Measurements from ENCODE around the gene CALML5.

CALML5 gene

DNA sequence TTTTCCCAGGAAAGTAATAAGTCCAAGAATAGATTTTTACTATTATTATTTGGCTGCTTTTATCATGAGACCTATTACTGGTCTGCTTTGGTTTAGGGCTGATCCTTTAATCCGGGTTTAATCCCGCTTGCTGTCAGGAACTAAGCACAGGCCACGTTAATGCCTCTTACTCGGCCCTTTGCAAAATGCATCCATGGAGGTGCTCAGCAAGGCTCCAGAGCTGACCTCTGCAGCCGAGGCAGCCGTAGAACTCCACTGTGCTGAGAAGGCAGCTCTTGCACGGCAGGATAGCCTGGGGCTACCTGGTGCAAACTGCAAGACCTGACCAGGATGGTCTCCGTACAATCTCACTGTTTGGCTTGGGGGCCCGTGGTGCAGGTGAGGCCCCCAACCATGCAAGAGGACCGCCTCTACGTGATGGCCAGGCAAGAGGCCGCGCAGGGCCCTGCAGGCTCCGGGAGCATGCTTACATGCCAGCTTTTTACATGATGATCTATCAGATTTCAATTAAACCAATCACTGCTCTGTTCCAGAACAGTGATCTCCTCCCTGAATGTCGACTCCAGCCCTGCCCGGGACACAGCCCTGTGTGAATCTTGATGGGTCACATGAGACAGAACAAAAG is 15.0 kb upstream of the CALML5 start:
- DNase-seq = no peak

DNA sequence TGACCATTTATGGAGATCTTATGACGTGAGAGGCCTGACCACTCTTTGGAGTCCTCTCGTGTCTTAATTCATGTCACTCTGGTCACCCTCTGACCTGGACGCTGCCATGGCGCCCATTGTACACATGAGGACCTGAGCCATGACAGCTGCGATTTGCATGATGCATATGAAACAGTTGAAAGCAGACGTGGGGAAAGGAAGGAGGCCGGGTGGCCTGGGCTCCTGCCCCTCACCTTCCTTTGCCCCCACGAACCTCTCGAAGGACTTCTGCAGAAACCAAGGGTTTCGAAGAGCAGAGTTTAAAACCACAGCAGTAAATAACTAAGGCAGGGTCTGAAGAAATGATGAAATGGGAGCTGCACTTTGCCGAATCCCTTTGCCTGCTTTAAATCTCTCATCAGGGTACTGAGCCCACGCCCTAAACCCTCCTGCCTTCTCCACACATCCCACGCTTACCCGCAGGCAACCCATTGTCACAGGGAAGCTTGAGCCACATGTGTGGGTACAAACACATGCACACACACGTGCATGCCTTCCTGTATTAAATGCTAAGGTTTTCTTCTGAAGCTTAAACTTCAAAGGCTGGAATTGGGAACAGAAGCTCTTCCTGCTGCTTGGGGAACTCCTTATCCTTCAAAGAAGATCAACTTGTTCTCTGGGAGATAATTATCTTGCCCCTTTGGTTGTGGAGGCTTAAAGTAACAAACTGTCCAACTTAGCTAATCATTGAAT is 13.7 kb upstream of the CALML5 start:
- DNase-seq = no peak

DNA sequence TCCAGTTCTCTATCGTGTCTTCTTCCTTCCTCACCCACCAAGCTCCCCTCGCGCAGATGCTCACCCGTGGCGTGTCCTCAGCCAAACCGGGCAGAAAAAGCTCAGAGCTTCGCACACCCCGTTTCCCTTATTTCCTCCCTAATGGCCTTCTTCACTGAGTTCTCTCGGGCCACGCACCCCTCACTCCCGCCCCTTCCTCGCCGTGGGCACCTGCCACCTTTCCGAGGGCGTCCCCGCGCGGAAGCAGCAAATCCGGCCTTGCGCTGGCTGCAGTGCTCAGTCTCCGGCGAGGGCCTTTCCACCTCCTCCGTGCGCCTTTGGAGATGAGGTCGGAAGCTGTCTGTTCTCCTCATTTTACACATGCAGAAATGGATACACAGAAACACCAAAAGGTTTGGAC is 13.0 kb upstream of the CALML5 start:
- DNase-seq = no peak

DNA sequence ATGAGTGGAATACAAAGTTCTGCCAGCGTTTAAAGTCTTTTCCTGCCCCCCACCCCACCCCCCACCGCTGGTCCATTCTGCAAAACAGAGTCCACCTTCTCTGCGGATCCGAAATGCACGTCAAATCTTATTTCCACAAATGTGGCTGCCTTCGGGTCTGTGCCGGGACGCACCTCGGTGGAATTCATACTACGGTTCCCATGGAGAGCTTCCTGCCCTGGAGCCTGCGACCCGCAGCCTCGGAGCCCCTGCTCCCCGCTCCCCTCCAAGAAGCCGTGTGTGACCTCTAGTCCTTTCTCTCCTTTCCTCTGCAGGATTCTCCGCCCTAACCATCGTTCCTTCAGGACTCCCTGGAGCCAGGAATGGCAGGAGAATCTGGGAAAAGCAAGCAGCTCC is 12.5 kb upstream of the CALML5 start:
- no peak for DNase-seq

DNA sequence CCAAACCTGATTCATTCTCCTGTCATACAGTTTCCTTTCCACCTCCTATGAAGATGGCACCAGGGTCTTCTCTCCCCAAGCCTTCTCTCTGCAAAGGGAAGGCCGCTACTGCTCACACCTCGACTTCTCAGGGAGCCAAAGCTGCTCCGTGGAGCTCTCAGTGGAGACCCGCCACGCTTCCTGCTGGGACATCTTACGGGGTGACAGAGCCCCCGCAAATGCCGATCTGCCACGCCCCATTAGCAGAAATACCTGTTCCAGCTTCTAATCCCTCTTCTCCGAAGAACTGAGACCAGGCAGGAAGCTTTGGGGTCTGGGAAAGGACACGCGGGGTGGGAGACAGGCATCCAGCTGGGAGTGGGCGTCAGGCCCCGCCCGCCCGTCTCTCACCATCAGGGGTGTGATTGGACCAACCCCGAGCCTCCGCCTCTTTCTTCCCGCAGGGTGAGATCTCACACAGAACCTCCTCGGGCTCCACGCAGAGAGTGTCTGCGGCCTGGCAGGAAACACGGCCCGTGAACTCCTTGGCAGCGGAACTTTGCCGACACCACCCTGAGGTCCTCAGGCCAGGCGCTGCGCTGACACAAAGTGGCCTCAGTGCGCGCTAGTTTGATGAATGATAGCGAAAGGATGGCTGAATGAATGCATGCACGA is 12.0 kb upstream of the CALML5 start:
- no peak for DNase-seq

DNA sequence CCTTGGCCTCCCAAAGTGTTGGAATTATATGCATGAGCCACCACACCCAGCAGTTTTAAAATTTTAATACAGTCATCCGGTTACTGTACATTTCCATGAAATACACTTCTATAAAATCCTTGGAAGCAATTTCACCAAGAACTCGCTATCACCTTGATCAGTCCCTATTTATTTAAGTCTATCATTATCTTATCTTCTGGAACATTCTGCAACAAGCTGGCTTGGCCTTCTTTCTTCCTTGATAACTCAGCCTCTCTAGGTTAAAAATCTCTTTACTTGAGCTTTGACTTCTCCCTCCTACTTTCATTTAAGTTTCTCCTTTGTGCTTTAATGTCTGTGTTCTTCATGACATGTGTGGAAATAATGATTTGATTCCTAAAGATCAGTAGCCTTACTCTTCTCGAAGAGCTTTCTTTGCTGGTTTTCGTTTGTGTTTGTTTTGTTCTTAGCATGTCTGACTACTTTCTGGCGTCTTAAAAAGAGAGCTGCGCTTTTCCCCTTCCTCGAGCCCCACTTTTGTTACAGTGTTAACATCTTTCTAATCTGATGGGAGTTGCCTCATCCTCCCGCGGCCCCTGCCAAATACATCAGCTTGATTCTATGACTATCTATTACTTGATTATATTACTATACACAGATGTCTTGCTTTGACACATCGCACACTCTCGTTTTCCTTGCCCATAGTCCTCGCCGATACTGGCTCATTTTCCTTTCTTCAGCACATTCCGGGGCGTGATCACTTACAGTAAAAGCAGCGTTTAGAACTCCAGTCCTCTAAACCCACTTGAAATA is 11.1 kb upstream of the CALML5 start:
- no peak for DNase-seq

DNA sequence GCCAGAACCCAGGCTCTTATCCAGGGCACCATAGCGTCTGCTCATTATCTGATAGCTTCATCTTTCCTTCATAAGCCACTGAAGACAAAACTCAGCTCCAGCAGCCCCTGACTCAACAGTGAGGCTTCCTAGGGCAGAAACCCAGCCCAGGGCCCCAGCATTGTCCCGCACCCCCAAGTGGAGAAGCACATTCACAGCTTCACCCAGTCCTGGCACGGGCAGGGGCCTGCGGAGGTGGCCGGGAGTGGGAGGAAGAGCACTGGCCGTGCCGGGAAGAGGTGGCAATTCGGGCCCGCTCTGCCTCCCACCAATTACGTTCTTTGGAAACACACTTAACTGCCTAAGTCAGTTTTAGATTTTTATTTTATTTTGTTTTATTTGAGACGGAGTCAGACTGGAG is 10.3 kb upstream of the CALML5 start:
- DNase-seq = no peak

DNA sequence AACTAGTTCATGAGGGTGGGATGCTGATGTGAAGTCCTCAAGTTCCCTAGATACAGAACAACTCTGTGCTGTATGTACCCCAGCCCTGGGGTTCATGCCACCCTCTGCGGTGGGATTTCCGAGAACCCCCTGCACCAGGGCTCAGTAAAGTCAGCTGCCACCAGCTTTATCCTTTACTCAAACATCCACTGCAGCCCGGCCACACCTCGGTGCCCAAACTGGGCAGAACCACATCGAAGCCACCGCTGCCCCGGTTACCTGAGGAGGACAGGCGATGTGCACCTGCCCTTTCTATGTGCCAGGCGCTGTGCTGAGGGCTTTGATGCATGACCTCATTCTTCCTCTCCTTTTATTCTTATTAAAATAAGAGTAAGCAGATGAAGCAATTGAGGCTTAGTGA is 9.9 kb upstream of the CALML5 start:
- DNase-seq = no peak

DNA sequence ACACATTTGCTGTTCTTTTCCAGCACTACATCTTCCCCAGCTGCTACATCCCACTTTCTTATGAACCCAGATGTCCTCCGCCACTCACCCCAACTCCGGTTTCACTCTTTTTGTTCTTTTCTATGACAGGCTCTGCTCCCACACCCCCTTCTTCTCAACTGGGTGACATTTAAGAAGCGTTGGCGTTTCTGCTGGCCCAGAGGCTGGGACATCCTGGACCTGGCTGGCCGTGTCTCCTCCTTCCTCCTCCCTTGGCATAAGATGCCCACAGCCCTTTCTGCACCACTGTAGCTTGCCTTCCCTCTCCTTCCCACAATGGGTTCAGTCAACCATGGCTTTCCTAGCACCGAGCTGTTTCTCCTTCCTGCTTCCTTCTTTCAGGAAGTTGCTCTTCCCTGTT is 9.4 kb upstream of the CALML5 start:
- no peak for DNase-seq

DNA sequence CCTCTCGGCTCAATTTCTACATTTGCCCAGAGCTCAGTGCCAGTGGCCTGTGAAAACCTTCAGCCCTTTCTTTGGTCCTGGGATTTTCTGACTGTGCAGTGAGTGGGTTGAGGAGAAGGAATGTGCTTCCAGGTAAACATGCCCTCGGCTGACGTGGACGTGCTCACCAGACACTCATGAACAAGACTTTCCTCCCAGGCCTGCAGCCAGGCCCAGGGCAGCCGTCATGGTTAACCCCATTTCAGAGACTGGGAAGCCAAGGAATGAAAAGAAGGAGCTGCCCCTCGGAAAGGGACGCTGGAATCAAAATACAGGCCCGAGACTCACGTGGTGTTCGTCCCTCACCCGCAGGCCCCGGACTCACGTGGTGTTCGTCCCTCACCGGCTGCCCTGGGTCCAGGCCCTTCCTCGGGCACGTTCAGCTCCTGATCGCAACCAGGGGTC is 8.8 kb upstream of the CALML5 start:
- DNase-seq = no peak

DNA sequence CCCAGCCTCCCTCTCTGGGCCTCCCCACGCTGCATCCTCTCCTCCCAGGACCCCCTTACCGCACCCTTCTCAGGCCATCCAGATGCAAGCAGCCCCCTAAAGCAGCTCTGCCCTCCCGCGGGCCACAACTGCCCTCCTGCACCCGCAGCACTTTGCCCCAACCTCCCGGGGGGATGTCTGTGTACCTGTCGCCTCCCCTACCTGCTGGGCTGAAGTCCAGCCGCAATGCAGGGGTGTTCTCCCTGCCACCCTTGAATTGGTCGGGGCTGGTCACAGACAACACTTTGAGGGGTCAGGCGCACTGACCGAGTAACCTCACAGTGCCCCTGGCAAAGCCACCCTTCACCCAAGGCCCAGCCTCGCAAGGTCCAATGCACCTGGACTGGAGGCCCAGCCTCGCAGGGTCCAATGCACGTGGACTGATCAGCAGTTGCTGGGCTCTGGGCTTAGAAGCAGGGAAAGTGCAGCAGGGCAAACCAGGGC is 8.3 kb upstream of the CALML5 start:
- no peak for DNase-seq

DNA sequence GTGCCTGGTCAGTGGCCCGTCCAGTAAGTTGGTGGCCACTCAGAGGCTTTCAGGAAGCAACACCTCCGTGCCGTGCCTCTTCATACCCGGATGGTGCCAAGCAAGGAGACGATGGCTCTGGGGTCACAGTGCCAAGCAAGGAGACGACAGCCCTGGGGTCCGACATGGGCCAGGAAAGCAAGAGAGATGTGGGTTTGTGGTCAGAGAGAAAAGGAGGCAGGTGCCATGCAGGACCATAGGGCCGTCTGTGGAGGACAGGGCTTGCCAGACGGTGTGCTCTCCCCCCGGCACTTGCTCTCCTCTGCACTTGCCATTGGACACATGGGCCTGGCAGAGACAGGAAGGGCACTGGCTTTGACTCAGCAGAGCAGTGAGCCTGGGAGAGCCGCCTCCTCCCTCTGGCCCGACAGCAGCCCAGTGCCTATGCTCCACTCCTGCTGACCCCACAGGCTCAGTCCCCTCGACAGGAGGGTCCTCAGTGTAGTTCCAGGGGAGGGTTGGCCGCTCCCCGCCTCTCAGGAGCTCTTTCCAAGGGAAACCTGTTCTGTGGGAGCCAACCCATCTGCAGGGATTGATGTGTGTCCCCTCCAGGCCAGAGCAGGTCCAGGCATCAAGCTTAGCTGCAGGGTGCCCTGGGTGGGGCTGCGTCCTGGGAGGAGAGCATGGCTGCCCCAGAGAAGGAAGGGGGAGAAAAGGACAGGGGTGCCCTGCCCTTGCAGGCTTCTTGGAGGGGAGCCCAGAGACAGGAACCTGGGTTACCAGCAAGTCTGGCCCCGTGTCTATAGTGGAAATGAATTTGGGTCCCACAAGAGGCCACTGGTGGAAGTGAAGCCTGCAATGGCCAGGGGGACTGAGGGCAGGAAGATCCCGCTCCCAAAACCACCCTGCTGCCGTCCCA is 7.6 kb upstream of the CALML5 start:
- DNase-seq = no peak

DNA sequence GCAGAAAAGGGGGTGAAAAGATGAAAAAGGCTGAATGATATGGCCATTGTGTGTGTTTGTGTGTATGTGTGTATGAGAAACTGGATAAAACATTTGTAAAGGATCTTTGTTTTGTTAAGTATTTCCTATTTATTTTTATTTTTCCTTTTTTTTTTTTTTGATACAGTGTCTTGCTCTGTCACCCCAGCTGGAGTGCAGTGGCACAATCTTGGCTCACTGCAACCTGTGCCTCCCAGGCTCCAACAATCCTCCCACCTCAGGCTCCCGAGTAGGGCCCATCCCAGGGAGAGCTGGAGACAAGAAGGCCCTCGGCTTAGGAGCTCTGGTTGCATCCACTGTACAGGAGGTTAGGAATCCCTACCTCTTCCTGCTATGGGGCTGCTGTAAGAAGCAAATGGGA is 6.9 kb upstream of the CALML5 start:
- no peak for DNase-seq

DNA sequence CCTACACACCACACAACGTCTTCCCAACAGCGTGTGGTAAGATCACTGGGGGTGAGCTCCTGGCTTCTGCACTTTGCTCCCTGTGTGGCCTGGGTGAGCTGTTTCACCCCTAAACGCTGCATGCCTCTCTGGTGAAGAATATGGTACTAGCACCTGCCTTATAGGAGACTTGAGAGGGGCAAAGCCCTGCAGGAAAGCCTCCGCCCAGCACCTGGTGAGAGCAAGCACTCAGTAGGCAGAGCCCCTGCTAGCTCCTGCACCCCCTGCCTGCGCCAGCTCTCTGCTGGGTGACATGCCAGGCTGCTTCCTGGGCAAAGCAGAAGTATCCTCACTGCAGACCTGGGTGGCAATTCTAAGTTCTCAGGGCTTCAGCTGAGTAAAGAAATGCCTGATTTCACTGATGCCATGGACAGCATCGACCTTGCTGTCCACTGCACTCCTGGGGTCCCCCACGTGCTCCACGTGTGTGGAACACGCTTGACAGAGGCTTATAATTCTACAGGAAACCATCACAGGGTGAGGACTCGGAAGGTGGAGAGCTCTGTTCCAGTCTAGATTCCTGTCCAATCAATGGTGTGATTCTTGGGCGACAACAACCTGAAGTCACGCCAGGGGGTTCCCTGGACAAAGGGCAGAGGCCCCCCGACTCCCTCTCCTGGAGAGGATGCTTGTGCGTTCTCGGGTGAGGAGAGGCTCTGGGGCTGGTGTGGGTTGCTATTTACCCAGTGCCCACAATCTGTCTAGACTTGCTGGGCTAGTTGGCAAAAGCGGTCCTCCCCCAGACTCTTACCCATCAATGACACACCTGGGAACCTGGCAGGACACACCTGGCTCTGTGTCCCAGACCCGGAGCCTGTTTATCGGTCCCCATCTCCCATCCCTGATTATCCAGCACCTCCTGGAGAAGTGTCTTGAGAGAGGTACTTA is 5.0 kb upstream of the CALML5 start:
- no peak for DNase-seq

DNA sequence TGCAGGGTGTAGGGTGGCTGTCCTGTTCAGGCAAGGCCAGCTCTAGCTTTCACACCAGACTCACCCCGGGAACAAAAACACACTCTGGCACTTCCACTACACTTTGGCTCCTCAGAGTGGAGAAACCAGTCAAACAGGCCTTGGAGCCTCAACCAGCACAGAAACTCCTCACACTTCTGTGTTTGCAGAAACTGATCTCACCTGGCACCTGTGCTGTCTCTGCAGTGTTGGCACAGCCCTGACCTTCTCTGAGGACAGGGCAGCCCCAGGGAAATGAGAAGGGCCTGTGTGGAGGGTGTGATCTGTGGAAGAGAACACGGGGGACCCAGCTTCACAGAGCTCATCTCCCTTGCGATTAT is 4.1 kb upstream of the CALML5 start:
- no peak for DNase-seq

DNA sequence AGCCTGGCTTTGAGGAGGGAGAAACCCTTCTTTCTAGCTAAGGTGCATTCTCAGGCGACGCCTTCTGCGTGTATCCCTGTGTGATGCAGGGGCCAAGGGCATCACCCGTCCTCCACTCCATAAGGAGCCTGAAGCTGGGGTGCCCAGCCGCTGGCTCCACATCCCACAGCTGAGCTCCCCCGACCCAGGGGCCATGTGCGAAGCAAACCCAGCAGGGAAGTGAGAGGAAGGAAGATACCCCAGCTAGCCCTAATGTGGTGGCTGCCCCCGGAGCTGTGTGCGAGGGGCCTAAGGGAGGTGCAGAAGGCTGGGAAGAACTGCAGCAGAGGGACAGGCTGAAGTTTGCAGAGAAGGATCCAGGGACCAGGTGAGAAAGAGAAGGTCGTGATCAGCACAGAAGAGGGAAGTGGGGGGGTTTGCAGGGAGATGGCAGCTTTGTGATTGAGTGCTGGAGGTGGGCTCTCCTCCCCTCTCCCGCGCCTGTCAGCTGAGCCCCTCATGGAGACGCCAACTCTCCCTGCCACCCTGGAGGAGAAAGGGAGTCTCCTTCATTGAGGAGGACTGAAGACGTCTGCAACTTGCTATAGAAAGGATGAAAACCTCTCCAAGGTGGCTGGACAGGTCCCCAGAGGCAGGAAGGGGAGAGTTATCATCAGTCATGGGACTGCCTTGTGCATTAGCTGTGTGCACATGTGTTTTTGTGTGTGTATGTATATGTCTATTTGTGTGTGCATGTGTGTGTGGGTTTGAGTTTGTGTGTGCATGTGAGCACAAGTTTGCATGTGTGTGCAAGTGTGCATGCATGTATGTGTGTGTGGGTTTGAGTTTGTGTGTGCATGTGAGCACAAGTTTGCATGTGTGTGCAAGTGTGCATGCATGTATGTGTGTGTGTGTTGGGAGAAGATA is 3.5 kb upstream of the CALML5 start:
- no peak for DNase-seq

DNA sequence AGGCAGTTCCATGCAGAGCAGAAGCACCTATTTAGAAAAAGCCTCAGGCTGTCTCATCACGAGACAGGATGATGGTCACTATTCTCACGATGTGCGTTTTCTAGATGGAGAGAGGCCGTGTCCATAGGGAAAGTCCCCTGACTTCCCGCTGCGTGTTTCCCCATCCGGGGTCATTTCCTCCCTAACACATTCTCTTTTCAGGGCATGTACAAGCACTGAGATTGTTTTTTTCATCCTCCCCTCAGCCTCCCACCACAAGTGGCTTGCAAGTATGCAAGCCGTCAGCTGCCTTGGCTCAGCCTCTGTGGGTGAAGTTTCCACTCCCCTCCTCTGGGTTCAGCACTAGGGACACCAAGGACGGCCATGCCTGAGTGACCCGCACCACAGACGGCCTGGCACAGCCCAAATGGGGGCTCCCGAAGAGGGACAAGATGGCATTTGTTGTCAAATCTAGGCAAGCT is 2.7 kb upstream of the CALML5 start:
- no peak for DNase-seq

DNA sequence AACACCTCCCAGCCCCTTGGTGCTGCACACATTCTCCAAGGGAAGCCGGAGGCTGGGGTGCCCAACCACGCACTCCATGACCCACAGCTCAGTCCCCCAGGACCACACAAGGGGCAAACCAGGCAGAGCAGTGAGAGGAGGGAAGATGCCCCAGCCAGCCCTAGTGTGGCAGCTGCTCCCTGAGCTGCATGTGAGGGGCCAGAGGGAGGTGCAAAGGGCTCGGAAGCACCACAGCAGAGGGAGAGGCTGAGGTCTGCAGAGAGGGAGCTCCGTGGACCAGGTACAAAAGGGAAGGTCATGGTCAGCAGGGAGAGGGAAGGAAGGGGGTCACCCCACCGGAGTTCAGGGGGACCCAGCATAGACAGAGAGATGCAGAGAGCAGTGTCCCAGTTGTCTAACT is 1.5 kb upstream of the CALML5 start:
- DNase-seq = no peak

DNA sequence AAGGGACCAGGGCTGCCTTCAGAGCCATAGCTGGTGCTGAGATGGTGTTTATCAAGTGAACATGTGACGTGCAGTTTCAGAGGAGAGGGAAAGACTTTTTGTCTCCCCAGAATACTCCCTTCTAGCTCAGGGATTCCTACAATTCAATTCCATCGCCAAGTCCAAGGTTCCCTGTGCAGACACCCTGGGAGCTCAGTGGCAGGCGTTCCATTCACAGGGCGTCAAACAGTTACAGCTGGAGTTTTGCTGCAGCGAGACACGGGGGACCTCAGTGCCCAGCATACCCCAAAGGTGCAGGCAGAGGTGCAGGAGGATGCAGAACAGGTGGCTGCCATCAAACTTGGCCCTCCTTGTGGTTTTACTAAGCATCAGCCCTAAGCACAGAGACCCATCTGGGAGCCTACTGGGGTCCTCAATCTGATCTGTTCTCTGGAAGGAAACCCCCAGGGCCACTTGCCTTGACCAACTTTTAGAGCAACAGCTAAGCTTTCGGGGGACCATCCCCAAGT is 846 bp upstream of the CALML5 start:
- no peak for DNase-seq
